ENCODE results near the gene TEC. TPM values are rescaled to one million over a fixed set of nuclear protein-coding genes. Genes with fewer than 3 reads are reported as not detected.
A peak's percentile ranks its signal among the peaks of the same experiment; 100 is the strongest.

TEC gene
- total and polyA plus RNA-seq, 2 experiments from 2014 or later = 3.2 to 4.0 TPM

GRCh38 chr4:48105230-48105629, 164.4 kb downstream of the TEC start:
- Histone ChIP-seq H3K4me1 (ENCODE audit: low read depth) (no peaks in the 10 kb centered on the region), H3K27ac (no peak overlapping the region), H3K36me3 (no peaks in the 10 kb centered on the region), H3K4me3 (no peak overlapping the region), H3K9me3 (ENCODE audit: low read depth) (no peaks in the 10 kb centered on the region), H3K27me3 (no peaks in the 10 kb centered on the region)
- TF ChIP-seq CTCF (IDR thresholded peaks at IDR 0.05; ENCODE audit: low read depth, low read length) = no peak
- DNase-seq (ENCODE audit: low read depth in 1 of 2, low spot score in 1 of 2) = no peak

GRCh38 chr4:48103483-48104139, 166.0 kb downstream of the TEC start:
- Histone ChIP-seq H3K4me1 (ENCODE audit: low read depth) (no peaks in the 10 kb centered on the region), H3K9me3 (ENCODE audit: low read depth) (no peaks in the 10 kb centered on the region), H3K36me3 (no peaks in the 10 kb centered on the region), H3K27ac (no peak overlapping the region), H3K4me3 (no peak overlapping the region), H3K27me3 (no peaks in the 10 kb centered on the region)
- DNase-seq (ENCODE audit: low read depth in 1 of 2, low spot score in 1 of 2) = no peak
- TF ChIP-seq CTCF (IDR thresholded peaks at IDR 0.05; ENCODE audit: low read depth, low read length) = no peak

- peak; percentile 5 for TF ChIP-seq CTCF (IDR thresholded peaks at IDR 0.05; ENCODE audit: low read depth, low read length)
- no peaks in the 10 kb centered on the region for H3K9me3 ChIP-seq (ENCODE audit: low read depth)
Measured at GRCh38 chr4:48102303-48102702, 167.3 kb downstream of the TEC start.

GRCh38 chr4:48100256-48100655, 169.4 kb downstream of the TEC start:
- no peak overlapping the region for H3K4me3 ChIP-seq
- TF ChIP-seq CTCF (IDR thresholded peaks at IDR 0.05; ENCODE audit: low read depth, low read length) = no peak
- no peaks in the 10 kb centered on the region for H3K27me3 ChIP-seq
- H3K27ac ChIP-seq = no peak overlapping the region
- no peaks in the 10 kb centered on the region for H3K4me1 ChIP-seq (ENCODE audit: low read depth)
- no peak for DNase-seq (ENCODE audit: low read depth in 1 of 2, low spot score in 1 of 2)
- no peaks in the 10 kb centered on the region for H3K9me3 ChIP-seq (ENCODE audit: low read depth)
- no peaks in the 10 kb centered on the region for H3K36me3 ChIP-seq

More at GRCh38 chr4:48102303-48102702, 167.3 kb downstream of the TEC start:
- Histone ChIP-seq H3K27me3 (no peaks in the 10 kb centered on the region), H3K4me3 (no peak overlapping the region), H3K36me3 (no peaks in the 10 kb centered on the region), H3K4me1 (ENCODE audit: low read depth) (no peaks in the 10 kb centered on the region), H3K27ac (no peak overlapping the region)
- no peak for DNase-seq (ENCODE audit: low read depth in 1 of 2, low spot score in 1 of 2)

- DNase-seq (ENCODE audit: low read depth in 1 of 2, low spot score in 1 of 2) = no peak
- no peaks in the 10 kb centered on the region for H3K9me3 ChIP-seq (ENCODE audit: low read depth)
- H3K4me3 ChIP-seq = no peak overlapping the region
- no peak for TF ChIP-seq CTCF (IDR thresholded peaks at IDR 0.05; ENCODE audit: low read depth, low read length)
- H3K27ac ChIP-seq = no peak overlapping the region
- no peaks in the 10 kb centered on the region for H3K27me3 ChIP-seq
- H3K4me1 ChIP-seq (ENCODE audit: low read depth) = no peaks in the 10 kb centered on the region
- H3K36me3 ChIP-seq = no peaks in the 10 kb centered on the region
Measured at GRCh38 chr4:48095441-48095840, 174.2 kb downstream of the TEC start.
